SK-N-MC (cell line): ENCODE data around the gene VWC2L.

Experiments used
- EZH2 ChIP-seq: fragments of 200-600 bp; sonication (generic); IDR thresholded peaks from one replicate; pipeline ENCODE4 v1.6.1; 2017; ENCODE audit warnings: antibody characterized with exemption
- POLR2AphosphoS5 ChIP-seq: IDR thresholded peaks from 2 replicates; pipeline ENCODE4 v1.6.1; 2012; ENCODE audit warnings: mild to moderate bottlenecking, low read depth, low read length, borderline replicate concordance

DNA sequence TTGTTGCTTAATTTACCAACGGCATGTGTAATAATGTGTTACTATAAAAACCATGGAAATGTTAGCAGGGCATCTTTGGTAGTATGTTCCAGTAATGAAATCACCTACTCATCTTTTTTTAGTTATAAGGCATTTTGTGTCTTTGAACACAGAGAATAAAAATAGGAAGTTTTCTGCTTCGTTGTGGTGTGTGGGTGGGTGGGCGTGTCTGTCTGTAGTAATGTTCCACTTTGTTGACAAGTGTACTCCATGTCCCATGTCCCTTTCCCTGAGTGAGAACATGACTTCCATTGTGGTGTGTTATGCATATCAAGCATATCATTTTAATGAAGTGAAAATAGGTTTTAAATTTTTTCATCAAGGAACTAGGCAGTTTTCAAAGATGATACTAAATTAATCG, 149.3 kb downstream of the VWC2L start:
- TF ChIP-seq POLR2AphosphoS5 (no peak), EZH2 (no peak)
